ENCODE measurements around the gene TUBB4A. TPM values are rescaled to one million over a fixed set of nuclear protein-coding genes. Genes with fewer than 3 reads are reported as not detected.

Gene TUBB4A
- total and polyA plus RNA-seq, 10 of the 15 experiments (the other 5 are each of a cell fraction or from before 2014, with no cell fraction given): 0.29 to 22.4 (median 3.8) TPM

- TF ChIP-seq MEF2A (IDR thresholded peaks at IDR 0.05; ENCODE audit: insufficient read depth, low read depth, low read length) (peak; percentile 27; the same call in 1 of the 2 replicates), STAT1 (conservative IDR thresholded peaks at IDR 0.05) (no peak), TAF1 (IDR thresholded peaks at IDR 0.05; ENCODE audit: borderline replicate concordance, low read depth, low read length) (peak; percentile 98), ZSCAN29 (IDR thresholded peaks at IDR 0.05) (peak; percentile 75; the same call in 1 of the 2 replicates), NR2C1 (IDR thresholded peaks at IDR 0.05) (0 out of 2 replicates have a peak, but pooled peaks have one; percentile 11), POLR2AphosphoS5 (IDR thresholded peaks at IDR 0.05; ENCODE audit: low read length) (peak; percentile 100), KDM1A (IDR thresholded peaks at IDR 0.05; ENCODE audit: borderline replicate concordance) (no peak), MAX (IDR thresholded peaks at IDR 0.05; ENCODE audit: low read depth, low read length) (peak; percentile 50; the same call in 1 of the 2 replicates), ZBTB40 (IDR thresholded peaks at IDR 0.05; ENCODE audit: borderline replicate concordance) (peak; percentile 34; the same call in 1 of the 2 replicates), KLF5 (IDR thresholded peaks at IDR 0.05; ENCODE audit: partially characterized antibody) (peak; percentile 80), POLR2A (IDR thresholded peaks at IDR 0.05; ENCODE audit: low read depth, low read length) (peak; percentile 98), YY1 (IDR thresholded peaks at IDR 0.05; ENCODE audit: low read depth, low read length) (peak; percentile 85), RB1 (IDR thresholded peaks at IDR 0.05; ENCODE audit: borderline replicate concordance) (peak; percentile 65; the same call in 1 of the 2 replicates), EED (IDR thresholded peaks at IDR 0.05; ENCODE audit: low read depth) (peak; percentile 87; the same call in 1 of the 2 replicates), NKRF (conservative IDR thresholded peaks at IDR 0.05) (peak; percentile 95), JUNB (IDR thresholded peaks at IDR 0.05) (no peak), BACH1 (IDR thresholded peaks at IDR 0.05; ENCODE audit: borderline replicate concordance) (peak; percentile 91), CREM (IDR thresholded peaks at IDR 0.05; ENCODE audit: low read depth) (peak; percentile 55; the same call in 1 of the 2 replicates), CUX1 (IDR thresholded peaks at IDR 0.05; ENCODE audit: insufficient replicate concordance, low read depth, low read length) (no peak)
Measured at GRCh38 chr19:6530386-6531162, 28.5 kb upstream of the TUBB4A start, which contains the start of gene TNFSF9 (continued).

Data from GM12878 (cell line).